ENCODE data around the gene ENTPD7.
"Not testable (repeated sequence)": the region's sequence is repeated elsewhere in the genome, so short reads cannot be mapped to it uniquely, and the experiment has no call there.

The ENTPD7 gene

DNA sequence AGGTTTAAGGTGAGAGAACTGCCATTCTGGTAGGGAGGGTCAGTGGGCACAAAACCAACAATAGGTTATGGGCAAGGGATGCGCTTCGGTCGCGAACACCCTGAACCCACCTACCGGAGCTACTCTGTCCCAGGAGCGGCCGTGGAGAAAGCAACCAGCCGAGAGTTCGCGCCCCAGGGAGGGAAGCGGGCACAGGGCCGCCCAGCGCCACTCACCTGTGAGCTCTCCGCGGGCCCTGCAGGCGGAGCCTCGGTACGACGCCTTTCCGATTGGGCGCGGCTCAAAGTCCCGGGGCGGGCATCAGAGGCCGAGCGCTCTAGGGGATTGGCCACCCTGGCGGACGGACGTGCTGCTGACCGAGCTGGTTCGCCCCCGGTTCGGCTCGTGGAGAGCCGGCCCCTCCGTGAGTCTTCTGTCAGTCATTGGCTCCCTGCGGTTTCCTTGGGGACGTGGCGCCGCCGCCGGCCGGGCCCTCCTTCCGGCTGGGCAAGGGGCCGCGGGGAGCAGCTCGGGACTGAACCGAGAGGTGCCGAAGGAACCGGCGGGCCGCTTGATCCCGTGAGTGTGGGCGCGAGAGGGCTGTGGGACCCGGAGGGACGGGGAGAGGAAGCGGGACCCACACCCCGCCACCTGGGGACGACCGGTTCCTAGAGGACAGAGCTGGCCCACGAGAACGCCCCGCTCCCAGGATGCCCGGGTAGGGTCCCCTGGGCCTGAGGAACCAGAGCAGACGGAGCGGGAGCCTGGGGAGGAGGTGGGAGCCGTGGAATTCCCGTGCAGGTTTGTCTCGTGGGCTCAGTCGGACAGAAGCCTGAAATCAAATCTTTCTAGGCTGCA, at the start of gene ENTPD7:
Gene ENTPD7, plus strand, starts transcription at position 479 of the 837 bp plus-strand sequence. CDS start 448 bp downstream, outside the sequence.
- DNase-seq (ENCODE audit: low read depth in 3 of 3) = peak; percentile 84 to 90 (median 90)

DNA sequence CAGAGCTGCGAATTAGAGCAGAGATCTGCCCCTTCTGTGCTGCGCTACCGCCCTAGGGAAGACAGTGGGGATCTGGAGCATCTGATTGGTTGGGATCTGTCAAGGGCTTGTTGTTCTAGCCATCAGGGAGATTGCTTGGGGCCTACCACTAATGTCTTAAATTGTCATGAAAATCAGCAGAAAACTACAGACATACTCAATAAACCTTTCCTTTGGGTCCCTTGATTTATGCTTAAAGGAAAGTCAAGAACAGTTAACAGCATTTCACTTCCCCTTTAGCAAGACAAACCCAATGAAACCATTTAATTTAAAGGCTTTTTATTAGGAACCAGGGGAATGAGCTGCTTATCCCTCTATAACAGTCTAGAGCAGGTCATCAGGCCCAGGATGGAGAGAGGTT, 49.1 kb upstream of the ENTPD7 start:
- DNase-seq (ENCODE audit: low read depth in 3 of 3) = no peak

DNA sequence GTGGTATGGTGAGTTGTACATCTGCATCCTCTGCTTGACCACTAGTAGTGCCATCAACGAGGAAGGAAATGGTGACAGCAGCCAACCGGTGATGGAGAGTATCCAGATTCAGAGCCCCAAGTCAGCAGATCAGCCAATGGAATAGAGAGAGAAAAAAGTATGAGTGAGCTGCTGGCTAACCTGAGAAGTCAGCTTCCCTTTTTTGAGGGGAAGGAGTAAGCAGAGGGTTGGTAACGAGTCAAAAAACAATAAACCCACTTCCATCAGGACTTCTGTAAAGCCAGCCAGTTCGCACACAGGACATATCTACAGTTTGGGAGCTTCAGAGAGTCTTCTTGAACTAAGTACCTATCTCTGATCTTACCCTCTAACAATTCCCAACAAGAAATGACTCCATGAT, 48.0 kb upstream of the ENTPD7 start:
- no peak for DNase-seq (ENCODE audit: low read depth in 3 of 3)

- no peak for DNase-seq (ENCODE audit: low read depth in 3 of 3)
These were observed 47.0 kb upstream of the ENTPD7 start for GRCh38 chr10:99612167-99612831.

DNA sequence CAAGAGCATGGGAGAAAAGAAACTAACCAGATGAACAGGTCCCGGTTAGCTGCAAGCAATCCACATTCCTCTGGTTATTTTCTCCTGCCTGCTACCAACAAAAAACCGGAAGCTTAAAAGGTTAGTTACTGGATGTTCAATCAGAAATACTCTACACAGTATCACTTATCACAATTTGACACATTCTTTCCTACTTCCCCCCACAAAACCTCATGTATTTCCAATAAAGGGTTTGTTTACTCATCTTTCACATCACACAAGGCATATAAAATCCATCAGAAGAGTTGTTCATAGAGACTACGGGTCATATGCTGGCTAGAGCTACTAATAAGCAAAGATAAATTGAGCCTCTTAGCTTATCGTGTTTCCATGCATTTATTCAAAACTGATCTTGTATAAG, 43.9 kb upstream of the ENTPD7 start:
- no peak for DNase-seq (ENCODE audit: low read depth in 3 of 3)

- DNase-seq (ENCODE audit: low read depth in 3 of 3) = no peak
These were observed 41.6 kb upstream of the ENTPD7 start for GRCh38 chr10:99617696-99618095.

GRCh38 chr10:99619090-99619800, 40.1 kb upstream of the ENTPD7 start:
- DNase-seq (ENCODE audit: low read depth in 3 of 3) = no peak

DNA sequence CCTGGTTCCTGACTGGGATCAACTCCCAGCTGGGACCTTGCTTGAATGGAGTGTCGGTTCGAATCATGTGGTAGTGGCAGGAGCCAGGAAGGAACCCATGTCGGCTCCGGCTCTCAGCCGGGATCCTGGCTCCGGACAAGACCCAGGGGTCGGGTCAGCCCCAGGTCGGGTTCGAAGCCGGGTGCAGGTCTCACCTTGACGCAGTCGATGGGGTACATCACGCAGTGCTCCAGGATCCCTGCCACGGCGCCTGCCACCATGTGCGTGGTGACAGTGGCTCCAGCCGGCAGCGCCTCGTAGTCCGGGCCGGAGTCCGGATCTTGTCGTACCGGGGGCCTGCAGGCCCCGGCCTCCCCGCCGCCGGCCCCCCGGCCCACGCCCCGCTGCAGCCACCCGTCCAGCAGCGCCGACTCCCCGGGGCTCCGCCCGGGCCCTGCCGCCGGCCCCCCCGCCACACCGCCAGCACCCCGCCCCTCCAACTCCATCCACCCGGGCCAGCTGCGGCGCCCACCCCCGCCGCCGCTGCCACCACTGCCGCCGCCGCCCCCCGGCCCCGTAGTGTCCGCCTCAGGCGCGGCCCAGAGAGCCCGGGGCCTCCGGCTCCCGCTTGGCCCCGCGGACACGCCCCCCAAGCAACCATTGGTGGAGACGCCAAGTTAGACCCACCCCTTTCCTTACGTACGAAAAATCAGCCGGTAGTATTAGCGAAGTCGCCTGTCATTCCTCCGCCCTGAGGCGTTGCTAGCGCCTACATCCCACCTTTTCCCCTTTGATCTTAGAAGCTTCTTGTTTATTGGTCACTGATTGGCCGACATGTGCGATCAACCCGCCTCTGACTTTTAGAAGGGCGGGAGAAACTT, 39.2 kb upstream of the ENTPD7 start, which contains the start of gene SLC25A28:
Gene SLC25A28, minus strand, starts transcription at position 589 of the 860 bp plus-strand sequence. Its CDS starts 104 bp downstream, at position 485.
- peak; percentile 82 to 90 (median 89) for DNase-seq (ENCODE audit: low read depth in 3 of 3)

DNA sequence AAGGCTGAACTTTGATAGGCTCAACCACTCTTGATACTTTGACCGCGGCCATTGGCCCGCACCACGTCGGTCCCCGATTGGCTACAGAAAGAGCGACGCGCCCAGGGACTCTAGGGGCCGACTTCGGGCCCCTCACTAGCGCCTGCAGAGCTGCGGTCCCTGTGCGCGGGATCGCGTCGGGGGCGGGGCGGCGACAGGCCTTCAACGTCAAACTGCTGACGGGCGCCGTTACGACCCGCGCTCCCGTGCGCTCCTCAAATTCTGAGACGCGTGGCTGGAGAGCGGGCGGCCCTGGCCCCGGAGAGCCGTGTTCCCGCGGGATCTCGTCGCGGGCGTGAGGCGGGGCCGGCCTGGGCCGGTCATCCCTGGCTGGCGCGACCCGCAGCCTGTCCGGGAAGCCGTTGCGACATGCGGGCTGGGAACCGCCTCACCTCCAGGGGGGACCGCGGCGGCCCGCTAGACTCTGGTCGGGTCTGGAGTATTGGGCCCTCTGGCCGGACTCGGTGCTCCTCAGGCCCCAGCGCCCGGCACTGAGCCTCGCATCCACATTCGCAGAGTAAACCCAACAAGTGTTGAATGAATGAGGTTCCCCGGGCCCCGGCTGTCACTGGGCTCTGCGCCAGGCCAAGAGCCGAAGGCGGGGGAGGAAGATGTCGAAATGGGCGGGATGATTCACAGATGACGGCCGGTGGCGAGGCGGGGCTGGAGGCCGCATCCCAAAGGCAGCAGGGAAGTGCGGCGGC, 38.4 kb upstream of the ENTPD7 start:
- DNase-seq (ENCODE audit: low read depth in 3 of 3) = peak; percentile 77 to 80 (median 78)

DNA sequence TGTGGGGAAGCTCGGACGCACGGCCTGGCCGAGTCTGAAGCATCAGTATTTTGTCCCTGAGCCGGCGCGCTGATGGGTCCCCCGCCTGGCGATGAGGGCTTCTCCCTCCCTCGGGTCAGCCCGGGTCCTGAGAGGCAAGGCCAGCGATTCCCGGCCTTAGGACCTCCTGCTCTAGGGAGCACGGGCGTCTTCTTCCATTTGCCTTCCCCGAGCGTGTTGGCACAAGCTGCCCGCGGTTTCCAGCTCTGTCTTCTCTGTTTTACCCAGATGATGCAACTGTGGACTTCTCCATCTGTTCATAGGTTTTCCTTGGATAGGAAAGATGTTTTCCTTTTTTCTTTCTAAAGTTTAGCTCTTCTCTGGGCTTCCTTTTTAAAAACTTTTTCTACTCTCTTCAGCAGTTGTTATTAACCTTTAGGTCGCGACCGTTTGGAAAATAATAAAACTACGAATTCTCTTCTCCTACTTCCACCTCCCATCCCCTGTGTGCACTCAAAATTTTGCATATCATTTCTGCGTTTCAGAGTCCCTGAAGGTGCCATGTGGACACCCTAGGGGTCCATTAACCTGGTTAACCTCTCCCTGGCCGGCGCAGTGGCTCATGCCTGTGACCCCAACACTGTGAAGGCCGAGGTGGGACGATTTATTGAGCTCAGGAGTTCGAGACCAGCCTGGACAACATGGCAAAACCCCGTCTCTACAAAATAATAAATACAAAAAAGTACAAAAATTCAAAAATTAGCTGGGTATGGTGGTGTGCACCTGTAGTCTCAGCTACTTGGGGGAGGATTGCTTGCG, 37.7 kb upstream of the ENTPD7 start:
- no peak for DNase-seq (ENCODE audit: low read depth in 3 of 3)

GRCh38 chr10:99623919-99624318, 35.4 kb upstream of the ENTPD7 start:
- no peak for DNase-seq (ENCODE audit: low read depth in 3 of 3)

DNA sequence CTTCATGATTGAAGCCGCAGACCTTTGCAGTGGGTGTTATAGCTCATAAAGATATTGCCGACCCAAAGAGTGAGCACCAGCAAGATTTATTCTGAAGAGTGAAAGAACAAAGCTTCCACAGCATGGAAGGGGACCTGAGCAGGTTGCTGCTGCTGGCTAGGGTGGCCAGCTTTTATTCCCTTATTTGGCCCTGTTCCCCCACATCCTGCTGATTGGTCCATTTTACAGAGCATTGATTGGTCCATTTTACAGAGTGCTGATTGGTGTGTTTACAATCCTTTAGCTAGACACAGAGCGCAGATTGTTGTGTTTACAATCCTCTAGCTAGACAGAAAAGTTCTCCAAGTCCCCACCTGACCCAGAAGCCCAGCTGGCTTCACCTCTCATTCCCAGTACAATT, 34.2 kb upstream of the ENTPD7 start:
- not testable (repeated sequence) for DNase-seq (ENCODE audit: low read depth in 3 of 3)

DNA sequence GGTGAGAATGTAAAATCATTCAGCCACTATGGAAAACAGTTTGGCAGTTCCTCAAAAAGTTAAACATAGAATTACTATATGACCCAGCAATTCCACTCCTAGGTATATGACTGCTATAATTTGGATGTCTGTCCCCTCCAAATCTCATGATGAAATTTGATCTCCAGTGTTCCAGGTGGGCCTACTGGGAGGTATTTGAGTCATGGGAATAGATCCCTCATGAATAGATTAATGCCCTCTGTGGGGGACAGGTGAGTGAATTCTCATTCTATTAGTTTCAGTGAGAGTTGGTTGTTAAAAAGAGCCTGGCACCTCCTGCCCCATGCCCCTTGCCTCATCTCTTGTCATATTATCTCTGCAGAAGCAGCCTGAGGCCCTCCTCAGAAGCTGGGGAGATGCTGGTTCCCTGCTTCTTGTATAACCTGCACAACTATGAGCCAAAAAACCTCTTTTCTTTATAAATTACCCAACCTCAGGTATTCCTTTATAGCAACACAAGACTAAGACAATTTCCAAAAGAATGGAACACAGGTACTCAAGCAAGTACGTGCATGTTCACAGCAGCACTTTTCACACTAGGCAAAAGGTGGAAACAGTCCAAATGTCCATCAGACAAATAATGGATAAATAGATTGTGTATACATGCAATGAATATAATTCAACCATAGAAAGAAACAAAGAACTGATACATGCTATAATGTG, 30.2 kb upstream of the ENTPD7 start:
- no peak for DNase-seq (ENCODE audit: low read depth in 3 of 3)

- no peak for DNase-seq (ENCODE audit: low read depth in 3 of 3)
These were observed 29.7 kb upstream of the ENTPD7 start for GRCh38 chr10:99629625-99629978.

DNA sequence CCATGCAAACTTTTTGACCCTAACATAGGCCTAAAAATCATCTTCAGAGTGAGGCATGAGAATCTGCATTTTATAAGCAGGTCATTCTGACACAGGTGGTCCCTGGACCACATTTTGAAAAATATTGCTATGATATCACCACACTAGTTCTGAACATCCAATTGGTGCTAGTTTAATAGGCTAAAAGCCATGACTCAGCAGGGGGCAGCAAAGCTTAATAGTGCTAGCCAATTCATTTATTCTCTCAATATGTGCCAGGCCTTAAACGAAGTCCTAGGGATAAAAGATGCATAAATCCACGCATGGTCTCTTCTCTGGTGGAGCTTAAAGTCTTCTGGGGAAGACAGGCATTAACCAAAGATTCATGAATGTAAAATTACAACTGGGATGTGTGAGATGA, 28.9 kb upstream of the ENTPD7 start:
- no peak for DNase-seq (ENCODE audit: low read depth in 3 of 3)

DNA sequence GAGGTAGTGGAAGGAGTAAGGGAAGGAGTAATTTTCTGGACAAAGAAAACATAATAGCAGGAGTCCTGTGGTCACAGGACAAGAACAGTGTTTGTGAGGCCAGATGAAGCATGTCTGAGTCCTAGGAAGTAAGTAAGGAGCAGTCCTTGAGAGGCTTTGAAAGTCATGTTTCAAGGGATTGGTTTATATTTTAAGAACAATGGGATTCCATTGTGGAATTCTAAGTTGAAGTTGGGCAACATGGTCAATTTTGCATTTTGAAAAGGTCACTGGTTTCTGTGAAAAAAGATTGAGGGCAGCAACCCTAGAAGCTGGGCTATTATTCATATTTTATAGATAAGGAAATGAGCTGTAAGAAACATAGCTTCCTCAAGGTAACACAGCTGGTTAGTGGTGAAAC, 28.3 kb upstream of the ENTPD7 start:
- DNase-seq (ENCODE audit: low read depth in 3 of 3) = no peak

DNA sequence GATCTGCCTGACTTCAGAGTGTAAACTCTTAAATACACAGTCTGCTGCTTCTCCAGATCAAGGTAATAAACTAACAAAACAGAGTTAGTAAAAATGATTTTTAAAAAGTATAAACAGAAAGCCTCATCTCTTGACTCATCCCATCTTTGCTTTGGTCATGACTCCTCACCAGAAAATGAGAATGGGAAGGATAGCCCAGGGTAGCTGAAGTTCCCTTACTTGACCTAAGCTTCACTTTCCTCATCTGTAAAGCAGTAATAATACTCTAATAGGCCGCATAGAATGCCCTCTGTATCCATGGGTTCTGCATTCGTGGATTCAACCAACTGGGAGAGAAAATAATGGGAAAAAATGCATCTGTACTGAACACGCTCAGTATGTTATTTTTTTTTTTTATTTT, 27.8 kb upstream of the ENTPD7 start:
- no peak for DNase-seq (ENCODE audit: low read depth in 3 of 3)

- DNase-seq (ENCODE audit: low read depth in 3 of 3) = no peak
These were observed 25.5 kb upstream of the ENTPD7 start for GRCh38 chr10:99633832-99634231.

DNA sequence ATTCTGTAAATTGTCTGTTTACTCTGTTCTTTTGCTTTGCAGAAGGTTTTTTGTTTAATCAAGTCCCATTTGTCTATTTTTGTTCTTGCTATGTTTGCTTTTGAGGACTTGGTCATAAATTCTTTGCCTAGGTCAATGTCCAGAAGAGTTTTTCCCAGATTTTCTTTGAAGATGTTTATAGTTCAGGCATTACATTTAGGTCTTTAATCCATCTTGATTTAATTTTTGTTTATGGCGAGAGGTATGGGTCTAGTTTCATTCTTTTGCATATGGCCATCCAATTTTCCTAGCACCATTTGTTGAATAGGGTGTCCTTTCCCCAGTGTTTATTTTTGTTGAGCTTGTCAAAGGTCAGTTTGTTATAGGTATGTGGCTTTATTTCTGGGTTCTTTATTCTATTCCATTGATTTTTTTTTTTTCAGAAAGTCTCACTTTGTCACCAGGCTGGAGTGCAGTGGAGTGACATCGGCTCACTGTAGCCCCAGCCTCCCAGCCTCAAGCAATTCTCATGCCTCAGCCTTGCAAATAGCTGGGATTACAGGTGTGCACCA, 11.6 kb upstream of the ENTPD7 start:
- no peak for DNase-seq (ENCODE audit: low read depth in 3 of 3)

All from stimulated activated CD4-positive, alpha-beta T cell treated with anti-CD3 and anti-CD28 coated beads, TNF-alpha, amount 100 ng/mL, for 48 hours (primary cell).